Measurements from ENCODE around the gene KANSL1.

DNA sequence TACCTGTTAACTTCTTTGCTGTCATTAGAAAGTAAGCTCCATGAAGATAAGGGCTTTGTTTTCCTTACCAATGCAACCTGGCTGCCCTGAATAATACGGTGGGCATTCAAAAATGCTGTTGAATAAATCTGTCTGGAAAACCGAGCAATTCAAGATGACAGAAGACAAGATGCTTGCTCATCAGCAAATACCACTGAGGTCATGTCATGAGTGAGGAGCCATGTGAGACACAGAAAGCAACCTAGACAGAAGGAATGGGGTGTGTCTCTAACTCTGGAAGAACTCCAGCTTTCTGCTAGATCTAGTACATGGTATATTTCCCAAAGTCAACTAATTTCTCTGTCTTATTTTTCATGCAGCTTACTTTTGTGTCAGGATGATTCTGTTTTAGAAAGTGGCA is 130.0 kb downstream of the KANSL1 start:
- no peak for TF ChIP-seq EZH2 (IDR thresholded peaks at IDR 0.05; ENCODE audit: insufficient read depth, poor library complexity, severe bottlenecking)
- no peak for TF ChIP-seq EZH2phosphoT487 (IDR thresholded peaks at IDR 0.05; ENCODE audit: insufficient read depth, low read depth)

All from GM23248 (cell line).